Measurements from ENCODE around the gene RDH5.
A peak's percentile ranks its signal among the peaks of the same experiment; 100 is the strongest.

DNA sequence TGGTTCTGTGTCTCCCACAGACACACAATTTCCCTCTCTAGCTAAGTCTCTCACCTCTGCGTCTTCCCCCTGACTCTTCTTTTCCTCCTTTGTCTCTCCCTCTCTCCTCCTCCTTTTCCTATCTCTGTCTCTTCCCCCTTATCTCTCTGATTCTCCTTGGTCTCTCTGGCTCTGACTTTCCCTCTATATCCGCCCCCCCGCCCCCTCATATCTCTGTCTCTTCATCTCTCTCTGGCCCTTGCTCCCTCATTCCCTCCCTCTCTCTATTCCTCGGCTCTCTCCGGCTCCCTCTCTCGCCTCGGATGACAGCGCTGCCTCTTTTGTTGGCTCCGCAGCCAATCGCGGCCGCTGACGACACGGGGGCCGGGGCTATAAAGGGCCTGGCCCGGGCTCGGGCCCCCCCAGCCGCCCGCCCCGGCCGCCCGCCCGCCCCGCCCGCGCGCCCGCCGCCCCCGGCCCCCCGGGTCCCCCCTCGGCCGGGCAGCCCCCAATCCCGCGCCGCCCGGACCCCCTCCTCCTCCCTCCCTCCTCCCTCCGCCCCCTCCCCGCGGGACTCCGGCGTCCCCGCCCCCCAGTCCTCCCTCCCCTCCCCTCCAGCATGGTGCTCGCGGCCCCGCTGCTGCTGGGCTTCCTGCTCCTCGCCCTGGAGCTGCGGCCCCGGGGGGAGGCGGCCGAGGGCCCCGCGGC, 22.7 kb downstream of the RDH5 start, which contains the start of gene GDF11:
- TF ChIP-seq, protein P1, sequence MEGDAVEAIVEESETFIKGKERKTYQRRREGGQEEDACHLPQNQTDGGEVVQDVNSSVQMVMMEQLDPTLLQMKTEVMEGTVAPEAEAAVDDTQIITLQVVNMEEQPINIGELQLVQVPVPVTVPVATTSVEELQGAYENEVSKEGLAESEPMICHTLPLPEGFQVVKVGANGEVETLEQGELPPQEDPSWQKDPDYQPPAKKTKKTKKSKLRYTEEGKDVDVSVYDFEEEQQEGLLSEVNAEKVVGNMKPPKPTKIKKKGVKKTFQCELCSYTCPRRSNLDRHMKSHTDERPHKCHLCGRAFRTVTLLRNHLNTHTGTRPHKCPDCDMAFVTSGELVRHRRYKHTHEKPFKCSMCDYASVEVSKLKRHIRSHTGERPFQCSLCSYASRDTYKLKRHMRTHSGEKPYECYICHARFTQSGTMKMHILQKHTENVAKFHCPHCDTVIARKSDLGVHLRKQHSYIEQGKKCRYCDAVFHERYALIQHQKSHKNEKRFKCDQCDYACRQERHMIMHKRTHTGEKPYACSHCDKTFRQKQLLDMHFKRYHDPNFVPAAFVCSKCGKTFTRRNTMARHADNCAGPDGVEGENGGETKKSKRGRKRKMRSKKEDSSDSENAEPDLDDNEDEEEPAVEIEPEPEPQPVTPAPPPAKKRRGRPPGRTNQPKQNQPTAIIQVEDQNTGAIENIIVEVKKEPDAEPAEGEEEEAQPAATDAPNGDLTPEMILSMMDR (IDR thresholded peaks at IDR 0.05): peak in 1 of 4 experiments; percentile 4
- TF ChIP-seq POLR2A (IDR thresholded peaks at IDR 0.05) (no peak), POLR2AphosphoS5 (IDR thresholded peaks at IDR 0.05) (peak; percentile 40), EP300 (IDR thresholded peaks at IDR 0.05) (no peak)
